K562 (cell line): ENCODE data around the gene TMEM106B. TPM values are rescaled to one million over a fixed set of nuclear protein-coding genes. Genes with fewer than 3 reads are reported as not detected.
A peak's percentile ranks its signal among the peaks of the same experiment; 100 is the strongest.

Experiments
- BMI1 ChIP-seq: fragments of 150-350 bp; IDR thresholded peaks from 2 replicates; pipeline ENCODE4 v1.6.1; 2014; ENCODE audit warnings: low read length
- BRF1 ChIP-seq: IDR thresholded peaks from 3 replicates; pipeline ENCODE4 v1.6.1; 2011; ENCODE audit warnings: borderline replicate concordance, mild to moderate bottlenecking; ENCODE audit not compliant: insufficient read length; ENCODE audit errors: extremely low read depth
- MIER1 ChIP-seq: fragments of 450-650 bp; IDR thresholded peaks from 2 replicates; pipeline ENCODE4 v1.6.1; 2016; ENCODE audit warnings: antibody characterized with exemption, mild to moderate bottlenecking, low read depth
- MITF ChIP-seq: IDR thresholded peaks from 2 replicates; pipeline ENCODE4 v1.6.1; 2014; ENCODE audit warnings: antibody characterized with exemption
- MTF1 ChIP-seq: fragments of 250-450 bp; sonication (Bioruptor Pico); IDR thresholded peaks from 2 replicates; pipeline ENCODE4 v1.9.0; 2021; ENCODE audit warnings: moderate library complexity, mild to moderate bottlenecking, inconsistent platforms, borderline replicate concordance
- POLR3G ChIP-seq: IDR thresholded peaks from 2 replicates; pipeline ENCODE4 v1.6.1; 2011; ENCODE audit not compliant: insufficient read length, insufficient replicate concordance; ENCODE audit errors: extremely low read depth
- RB1 ChIP-seq: fragments of 450-650 bp; IDR thresholded peaks from 2 replicates; pipeline ENCODE4 v1.6.1; 2017; ENCODE audit warnings: low read depth, mild to moderate bottlenecking
- STAT5A ChIP-seq: IDR thresholded peaks from 2 replicates; pipeline ENCODE4 v1.6.1; 2012; ENCODE audit warnings: low read length, inconsistent platforms, borderline replicate concordance
- TEAD1 ChIP-seq, 2 experiments: fragments of 450-650 bp in 1 of 2; sonication (generic) in 1 of 2; formaldehyde crosslinking; IDR thresholded peaks; 2 replicates each; pipeline versions ENCODE4 v1.4.0 to v1.8.0; 2020 to 2022; ENCODE audit warnings: mild to moderate bottlenecking in 2 of 2, missing genetic modification reagents in 1 of 2
- TRIM25 ChIP-seq: fragments of 450-650 bp; IDR thresholded peaks from 2 replicates; pipeline ENCODE4 v1.7.0; 2016; ENCODE audit warnings: borderline replicate concordance
- polyA plus RNA-seq, 8 experiments: library from polyadenylated mRNA; depleted of rRNA in 4 of 8; stranded (reverse) in 5 of 8; unstranded in 3 of 8; fragments of >200 nt; fragmentation: Nextera tagmentation in 2 of 8; fragmentation: Illumina TruSeq in 1 of 8; extraction: Ambion mirVana in 2 of 8; extraction: Trizol in 1 of 8; gene quantifications; 2 replicates each; pipeline versions ENCODE4 v1.2.1 to v1.2.3, GENCODE V29; 2011 to 2014; ENCODE audit warnings: inconsistent platforms in 1 of 8, missing spikeins in 1 of 8
- total RNA-seq, 7 experiments: library from RNA; depleted of rRNA in 6 of 7; stranded (reverse); fragments of >200 nt in 6 of 7; fragmentation: Illumina TruSeq in 2 of 7; extraction: Trizol in 2 of 7; gene quantifications; 2 replicates each; pipeline versions ENCODE4 v1.2.1 to v1.2.3, GENCODE V29; 2011 to 2021; ENCODE audit warnings: low replicate concordance in 1 of 7
- TF ChIP-seq, protein P1 (sequence below): fragments of 450-650 bp; IDR thresholded peaks from 2 replicates; pipeline ENCODE4 v1.6.1; 2016; ENCODE audit warnings: mild to moderate bottlenecking, moderate library complexity

The TMEM106B gene
- total and polyA plus RNA-seq, 9 of the 15 experiments (the other 6 are each of a cell fraction or from before 2014, with no cell fraction given): 8.6 to 30.4 (median 18.7) TPM

DNA sequence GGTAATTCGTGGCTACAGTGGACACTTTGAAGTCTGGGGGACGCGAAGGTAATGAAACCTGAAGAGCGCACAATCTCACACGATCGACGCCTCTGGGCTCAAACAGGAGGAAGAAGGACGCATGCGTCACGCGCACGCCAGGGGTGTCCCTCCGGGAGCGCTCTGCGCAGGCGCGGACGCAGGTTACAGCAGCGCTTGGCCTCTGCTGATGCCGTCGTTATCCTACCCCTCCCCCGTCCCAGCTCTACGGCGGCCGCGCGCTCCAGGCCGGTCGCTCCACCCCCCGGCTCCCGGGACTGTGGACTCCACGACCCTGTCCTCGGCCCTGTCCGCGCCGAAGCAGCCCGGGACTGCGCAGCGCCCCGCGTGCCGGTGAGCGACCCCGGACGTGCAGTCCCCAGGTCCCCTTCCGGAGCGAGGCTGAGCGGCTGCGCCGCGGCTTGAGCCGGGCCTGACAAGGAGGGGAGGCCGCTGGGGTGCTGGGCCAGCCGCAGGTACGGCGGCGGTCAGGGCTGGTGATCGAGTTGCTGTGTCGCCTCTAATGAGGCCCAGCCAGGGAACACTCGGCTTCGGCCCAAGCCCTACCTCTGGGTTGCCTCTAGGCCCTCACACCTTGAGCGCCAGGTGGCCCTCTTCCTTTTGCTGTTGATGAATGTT lies at the start of gene TMEM106B (continued):
- TF ChIP-seq, protein P1, sequence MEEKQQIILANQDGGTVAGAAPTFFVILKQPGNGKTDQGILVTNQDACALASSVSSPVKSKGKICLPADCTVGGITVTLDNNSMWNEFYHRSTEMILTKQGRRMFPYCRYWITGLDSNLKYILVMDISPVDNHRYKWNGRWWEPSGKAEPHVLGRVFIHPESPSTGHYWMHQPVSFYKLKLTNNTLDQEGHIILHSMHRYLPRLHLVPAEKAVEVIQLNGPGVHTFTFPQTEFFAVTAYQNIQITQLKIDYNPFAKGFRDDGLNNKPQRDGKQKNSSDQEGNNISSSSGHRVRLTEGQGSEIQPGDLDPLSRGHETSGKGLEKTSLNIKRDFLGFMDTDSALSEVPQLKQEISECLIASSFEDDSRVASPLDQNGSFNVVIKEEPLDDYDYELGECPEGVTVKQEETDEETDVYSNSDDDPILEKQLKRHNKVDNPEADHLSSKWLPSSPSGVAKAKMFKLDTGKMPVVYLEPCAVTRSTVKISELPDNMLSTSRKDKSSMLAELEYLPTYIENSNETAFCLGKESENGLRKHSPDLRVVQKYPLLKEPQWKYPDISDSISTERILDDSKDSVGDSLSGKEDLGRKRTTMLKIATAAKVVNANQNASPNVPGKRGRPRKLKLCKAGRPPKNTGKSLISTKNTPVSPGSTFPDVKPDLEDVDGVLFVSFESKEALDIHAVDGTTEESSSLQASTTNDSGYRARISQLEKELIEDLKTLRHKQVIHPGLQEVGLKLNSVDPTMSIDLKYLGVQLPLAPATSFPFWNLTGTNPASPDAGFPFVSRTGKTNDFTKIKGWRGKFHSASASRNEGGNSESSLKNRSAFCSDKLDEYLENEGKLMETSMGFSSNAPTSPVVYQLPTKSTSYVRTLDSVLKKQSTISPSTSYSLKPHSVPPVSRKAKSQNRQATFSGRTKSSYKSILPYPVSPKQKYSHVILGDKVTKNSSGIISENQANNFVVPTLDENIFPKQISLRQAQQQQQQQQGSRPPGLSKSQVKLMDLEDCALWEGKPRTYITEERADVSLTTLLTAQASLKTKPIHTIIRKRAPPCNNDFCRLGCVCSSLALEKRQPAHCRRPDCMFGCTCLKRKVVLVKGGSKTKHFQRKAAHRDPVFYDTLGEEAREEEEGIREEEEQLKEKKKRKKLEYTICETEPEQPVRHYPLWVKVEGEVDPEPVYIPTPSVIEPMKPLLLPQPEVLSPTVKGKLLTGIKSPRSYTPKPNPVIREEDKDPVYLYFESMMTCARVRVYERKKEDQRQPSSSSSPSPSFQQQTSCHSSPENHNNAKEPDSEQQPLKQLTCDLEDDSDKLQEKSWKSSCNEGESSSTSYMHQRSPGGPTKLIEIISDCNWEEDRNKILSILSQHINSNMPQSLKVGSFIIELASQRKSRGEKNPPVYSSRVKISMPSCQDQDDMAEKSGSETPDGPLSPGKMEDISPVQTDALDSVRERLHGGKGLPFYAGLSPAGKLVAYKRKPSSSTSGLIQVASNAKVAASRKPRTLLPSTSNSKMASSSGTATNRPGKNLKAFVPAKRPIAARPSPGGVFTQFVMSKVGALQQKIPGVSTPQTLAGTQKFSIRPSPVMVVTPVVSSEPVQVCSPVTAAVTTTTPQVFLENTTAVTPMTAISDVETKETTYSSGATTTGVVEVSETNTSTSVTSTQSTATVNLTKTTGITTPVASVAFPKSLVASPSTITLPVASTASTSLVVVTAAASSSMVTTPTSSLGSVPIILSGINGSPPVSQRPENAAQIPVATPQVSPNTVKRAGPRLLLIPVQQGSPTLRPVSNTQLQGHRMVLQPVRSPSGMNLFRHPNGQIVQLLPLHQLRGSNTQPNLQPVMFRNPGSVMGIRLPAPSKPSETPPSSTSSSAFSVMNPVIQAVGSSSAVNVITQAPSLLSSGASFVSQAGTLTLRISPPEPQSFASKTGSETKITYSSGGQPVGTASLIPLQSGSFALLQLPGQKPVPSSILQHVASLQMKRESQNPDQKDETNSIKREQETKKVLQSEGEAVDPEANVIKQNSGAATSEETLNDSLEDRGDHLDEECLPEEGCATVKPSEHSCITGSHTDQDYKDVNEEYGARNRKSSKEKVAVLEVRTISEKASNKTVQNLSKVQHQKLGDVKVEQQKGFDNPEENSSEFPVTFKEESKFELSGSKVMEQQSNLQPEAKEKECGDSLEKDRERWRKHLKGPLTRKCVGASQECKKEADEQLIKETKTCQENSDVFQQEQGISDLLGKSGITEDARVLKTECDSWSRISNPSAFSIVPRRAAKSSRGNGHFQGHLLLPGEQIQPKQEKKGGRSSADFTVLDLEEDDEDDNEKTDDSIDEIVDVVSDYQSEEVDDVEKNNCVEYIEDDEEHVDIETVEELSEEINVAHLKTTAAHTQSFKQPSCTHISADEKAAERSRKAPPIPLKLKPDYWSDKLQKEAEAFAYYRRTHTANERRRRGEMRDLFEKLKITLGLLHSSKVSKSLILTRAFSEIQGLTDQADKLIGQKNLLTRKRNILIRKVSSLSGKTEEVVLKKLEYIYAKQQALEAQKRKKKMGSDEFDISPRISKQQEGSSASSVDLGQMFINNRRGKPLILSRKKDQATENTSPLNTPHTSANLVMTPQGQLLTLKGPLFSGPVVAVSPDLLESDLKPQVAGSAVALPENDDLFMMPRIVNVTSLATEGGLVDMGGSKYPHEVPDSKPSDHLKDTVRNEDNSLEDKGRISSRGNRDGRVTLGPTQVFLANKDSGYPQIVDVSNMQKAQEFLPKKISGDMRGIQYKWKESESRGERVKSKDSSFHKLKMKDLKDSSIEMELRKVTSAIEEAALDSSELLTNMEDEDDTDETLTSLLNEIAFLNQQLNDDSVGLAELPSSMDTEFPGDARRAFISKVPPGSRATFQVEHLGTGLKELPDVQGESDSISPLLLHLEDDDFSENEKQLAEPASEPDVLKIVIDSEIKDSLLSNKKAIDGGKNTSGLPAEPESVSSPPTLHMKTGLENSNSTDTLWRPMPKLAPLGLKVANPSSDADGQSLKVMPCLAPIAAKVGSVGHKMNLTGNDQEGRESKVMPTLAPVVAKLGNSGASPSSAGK: peak; percentile 99
- peak; percentile 42 to 82; a peak in 2 of 4 replicates for TF ChIP-seq TEAD1 (CRISPR knock-in tag; IDR thresholded peaks at IDR 0.05)
- no peak for TF ChIP-seq BRF1
- TF ChIP-seq STAT5A: peak; percentile 8; the same call in 1 of the 2 replicates
- peak; percentile 41; the same call in 1 of the 2 replicates for TF ChIP-seq MITF
- TF ChIP-seq BMI1: no peak
- peak; percentile 74 for TF ChIP-seq RB1
- no peak for TF ChIP-seq POLR3G
- no peak for TF ChIP-seq TRIM25
- no peak for TF ChIP-seq MIER1
- no peak for TF ChIP-seq MTF1
